Raji (cell line): ENCODE data around the gene MAP4.

Experiments used
- POLR2A ChIP-seq: IDR thresholded peaks from 2 replicates; pipeline ENCODE4 v1.6.1; 2011; ENCODE audit warnings: low read depth, low read length, control low read depth; ENCODE audit not compliant: insufficient read depth

MAP4 gene, protein sequence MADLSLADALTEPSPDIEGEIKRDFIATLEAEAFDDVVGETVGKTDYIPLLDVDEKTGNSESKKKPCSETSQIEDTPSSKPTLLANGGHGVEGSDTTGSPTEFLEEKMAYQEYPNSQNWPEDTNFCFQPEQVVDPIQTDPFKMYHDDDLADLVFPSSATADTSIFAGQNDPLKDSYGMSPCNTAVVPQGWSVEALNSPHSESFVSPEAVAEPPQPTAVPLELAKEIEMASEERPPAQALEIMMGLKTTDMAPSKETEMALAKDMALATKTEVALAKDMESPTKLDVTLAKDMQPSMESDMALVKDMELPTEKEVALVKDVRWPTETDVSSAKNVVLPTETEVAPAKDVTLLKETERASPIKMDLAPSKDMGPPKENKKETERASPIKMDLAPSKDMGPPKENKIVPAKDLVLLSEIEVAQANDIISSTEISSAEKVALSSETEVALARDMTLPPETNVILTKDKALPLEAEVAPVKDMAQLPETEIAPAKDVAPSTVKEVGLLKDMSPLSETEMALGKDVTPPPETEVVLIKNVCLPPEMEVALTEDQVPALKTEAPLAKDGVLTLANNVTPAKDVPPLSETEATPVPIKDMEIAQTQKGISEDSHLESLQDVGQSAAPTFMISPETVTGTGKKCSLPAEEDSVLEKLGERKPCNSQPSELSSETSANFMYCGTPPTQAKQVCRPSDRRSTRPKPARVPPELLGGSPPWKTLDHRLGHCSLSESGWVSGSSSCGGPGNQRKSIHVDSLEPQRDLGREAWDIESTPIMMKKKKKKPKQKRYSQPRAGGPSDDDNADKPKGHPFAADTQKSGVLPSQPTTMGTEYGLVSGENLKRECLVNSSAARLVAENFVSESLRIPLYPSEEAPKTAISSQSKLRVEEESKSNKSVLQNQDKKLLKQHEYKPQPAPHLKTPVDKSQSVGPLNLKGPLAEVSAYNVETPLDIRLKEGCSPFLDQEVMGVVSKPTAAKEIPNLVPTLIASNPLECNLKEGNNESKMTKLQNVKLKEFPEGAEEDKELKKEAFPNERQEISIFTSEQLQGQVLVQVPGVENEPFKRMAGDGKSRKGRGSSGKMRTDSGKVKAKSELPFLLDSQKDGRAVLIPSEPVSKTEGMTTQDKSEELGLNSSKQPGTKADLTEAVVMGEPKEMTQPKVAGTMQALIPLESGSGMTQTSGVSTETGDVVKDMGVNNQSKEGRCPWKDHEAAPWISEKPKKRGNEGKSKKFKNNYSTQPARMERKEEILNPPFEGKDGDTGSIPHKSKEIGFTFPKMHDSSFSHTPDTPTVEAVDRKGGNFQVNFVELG (N-terminal part only)

DNA sequence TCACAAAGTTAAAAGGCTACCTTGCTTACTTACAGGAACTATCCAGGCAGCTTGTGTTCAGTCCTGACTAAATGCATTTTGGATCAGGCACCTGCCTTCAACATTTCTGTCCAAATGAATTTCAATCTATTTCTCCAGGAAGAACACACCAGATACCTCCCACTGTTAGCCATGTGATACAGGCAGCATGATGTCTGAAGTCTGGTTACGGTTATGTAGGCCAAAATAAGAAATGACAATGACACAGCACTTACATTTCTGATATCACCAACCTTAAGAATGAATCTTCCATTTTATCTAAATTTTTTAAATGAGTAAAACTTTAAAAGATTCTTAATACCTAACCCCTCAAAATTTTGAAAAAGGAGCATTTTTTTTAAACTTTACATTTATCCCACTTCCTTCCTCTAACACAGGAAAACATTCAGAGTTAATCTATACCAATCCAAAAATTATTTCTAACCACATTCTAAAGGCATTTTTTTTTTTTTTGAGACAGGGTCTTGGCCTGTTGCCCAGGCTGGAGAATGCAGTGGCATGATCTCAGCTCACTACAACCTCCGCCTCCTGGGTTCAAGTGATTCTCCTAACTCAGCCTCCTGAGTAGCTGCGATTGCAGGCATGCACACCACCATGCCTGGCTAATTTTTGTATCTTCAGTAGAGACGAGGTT lies at the start of gene MAP4:
TSS of gene MAP4 (minus strand) at position 116 of the 673 bp plus-strand sequence. CDS start 17,556 bp downstream, outside the sequence.
- no peak for TF ChIP-seq POLR2A

DNA sequence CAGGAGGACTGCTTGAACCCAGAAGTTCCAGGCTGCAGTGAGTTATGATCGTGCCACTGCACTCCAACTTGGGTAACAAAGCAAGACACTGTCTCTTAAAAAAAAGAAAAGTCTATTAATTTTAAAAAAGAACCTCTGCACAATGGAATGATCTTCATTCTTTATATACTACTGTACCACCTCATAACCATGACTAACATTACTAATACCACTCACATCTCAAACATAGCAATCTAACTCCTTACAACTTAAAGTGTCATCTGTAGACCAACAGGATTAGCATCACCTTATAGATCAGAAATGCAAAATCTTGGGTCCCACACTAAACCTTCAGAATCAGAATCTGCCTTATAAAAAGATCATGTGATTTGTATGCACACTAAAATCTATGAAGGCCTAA lies 48.8 kb upstream of the MAP4 start:
- TF ChIP-seq POLR2A: no peak

- TF ChIP-seq POLR2A: no peak
Measured at GRCh38 chr3:48064292-48064829, 48.1 kb upstream of the MAP4 start.

DNA sequence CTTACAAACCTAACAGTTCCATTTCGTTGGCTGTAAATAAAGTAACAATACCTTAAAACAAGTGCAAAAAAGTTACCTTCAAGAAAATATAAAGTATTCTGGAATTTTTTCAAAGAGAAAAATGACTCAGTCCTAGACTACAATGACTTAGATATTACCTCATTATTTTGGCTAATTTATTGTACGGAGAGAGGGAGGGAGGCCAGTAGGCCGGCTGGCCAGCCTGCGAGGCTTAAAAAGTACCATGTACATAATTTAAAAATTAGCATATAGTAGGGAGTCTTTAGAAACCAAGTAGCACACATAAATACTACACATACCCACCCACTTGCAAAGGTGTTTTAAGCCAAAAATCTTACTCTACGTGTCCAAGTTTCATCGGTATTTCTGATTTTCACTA lies 41.9 kb upstream of the MAP4 start:
- no peak for TF ChIP-seq POLR2A

- no peak for TF ChIP-seq POLR2A
Measured at GRCh38 chr3:48057521-48057920, 41.3 kb upstream of the MAP4 start.

GRCh38 chr3:48047841-48048464 lies 31.7 kb upstream of the MAP4 start:
- no peak for TF ChIP-seq POLR2A

GRCh38 chr3:48042071-48042760 lies 26.0 kb upstream of the MAP4 start:
- no peak for TF ChIP-seq POLR2A

- TF ChIP-seq POLR2A: no peak
Measured at GRCh38 chr3:48039487-48040190, 23.4 kb upstream of the MAP4 start.

DNA sequence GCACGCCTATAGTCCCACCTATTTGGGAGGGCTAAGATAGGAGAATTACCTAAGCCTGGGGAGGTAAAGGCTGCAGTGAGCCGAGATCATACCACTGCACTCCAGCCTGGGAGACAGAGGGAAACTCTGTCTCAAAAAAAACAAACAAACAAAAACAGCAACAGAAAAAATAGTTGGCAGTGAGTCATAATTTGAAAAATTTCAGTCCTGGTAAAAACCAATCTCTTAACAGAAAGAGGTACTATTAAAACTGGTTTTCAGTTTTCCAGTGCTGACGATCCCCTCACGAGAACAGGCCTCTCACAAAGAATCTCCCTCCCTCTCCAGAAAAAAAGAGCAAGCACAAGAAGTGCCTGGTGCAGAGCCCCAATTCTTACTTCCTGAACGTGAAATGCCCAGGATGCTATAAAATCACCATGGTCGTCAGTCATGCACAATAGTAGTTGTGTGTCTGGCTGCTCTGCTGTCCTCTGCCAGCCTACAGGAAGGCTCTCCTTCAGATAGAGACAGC lies 22.8 kb upstream of the MAP4 start:
- no peak for TF ChIP-seq POLR2A

DNA sequence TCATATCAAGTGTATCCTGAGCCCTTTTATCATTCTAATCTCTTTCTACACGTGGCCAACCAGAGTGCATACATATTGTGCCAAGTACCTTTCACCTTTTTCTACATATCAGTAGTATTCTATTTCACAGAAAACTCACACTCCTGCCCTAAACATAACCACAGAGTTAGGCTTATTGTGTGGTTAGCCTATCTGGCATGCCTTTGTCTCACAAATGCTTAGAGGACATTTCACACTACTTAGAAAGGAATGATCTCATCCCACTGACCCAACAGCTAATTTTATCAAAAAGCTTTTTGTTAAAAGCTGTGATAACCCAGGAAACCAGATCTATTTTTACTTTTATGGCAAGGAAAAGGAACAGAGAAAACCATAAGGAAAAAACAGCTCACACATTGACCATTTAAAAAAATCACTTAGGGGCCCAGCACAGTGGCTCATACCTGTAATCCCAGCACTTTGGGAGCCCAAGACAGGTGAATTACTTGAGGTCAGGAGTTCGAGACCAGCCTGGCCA lies 17.8 kb upstream of the MAP4 start:
- no peak for TF ChIP-seq POLR2A

DNA sequence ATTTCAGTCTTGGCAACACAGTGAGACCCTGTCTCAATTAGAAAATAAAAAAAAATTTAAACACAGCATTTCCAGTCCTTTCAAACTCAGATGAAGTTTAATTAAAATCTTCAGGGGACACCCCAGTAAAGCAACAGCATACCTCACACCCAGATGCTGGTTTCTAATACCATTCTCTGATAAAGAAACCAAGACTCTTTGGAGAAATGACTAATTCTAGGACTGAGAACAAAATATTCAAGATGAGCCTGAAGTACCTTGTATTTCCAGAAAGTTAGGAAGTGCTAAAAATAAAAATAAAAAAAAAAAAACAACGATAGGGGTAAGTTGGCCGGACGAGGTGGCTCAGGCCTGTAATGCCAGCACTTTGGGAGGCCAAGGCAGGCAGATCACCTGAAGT lies 14.0 kb upstream of the MAP4 start:
- no peak for TF ChIP-seq POLR2A
